Measurements from ENCODE around the gene TMEM9.
"Not testable (repeated sequence)": the region's sequence is repeated elsewhere in the genome, so short reads cannot be mapped to it uniquely, and the experiment has no call there.

Gene TMEM9

GRCh38 chr1:201172999-201173610 is 18.8 kb upstream of the TMEM9 start:
- DNase-seq, result no peak

DNA sequence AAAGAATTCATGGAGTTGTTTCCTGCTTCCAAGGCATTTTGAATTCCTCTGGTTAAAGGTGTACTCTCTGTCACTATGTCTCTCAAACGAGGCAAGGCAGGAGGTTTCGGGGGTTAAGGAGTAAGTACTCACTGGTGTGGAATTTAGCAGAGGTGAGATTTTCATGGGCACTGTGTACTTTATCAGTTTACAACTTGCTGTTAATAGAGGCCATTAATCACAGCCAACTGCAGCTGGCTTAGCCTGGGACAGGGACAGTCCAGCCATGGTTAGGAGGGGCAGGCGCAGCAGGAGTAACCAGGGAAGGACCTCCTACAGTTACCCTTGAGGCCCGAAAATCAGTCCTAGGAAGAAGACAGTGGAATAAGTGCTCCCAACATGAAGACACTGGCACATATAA is 18.1 kb upstream of the TMEM9 start:
- no peak for DNase-seq

GRCh38 chr1:201171063-201172036 is 17.1 kb upstream of the TMEM9 start:
- DNase-seq, result peak; percentile 69

- peak; percentile 77 for DNase-seq
These were observed 16.3 kb upstream of the TMEM9 start for GRCh38 chr1:201170533-201171062.

DNA sequence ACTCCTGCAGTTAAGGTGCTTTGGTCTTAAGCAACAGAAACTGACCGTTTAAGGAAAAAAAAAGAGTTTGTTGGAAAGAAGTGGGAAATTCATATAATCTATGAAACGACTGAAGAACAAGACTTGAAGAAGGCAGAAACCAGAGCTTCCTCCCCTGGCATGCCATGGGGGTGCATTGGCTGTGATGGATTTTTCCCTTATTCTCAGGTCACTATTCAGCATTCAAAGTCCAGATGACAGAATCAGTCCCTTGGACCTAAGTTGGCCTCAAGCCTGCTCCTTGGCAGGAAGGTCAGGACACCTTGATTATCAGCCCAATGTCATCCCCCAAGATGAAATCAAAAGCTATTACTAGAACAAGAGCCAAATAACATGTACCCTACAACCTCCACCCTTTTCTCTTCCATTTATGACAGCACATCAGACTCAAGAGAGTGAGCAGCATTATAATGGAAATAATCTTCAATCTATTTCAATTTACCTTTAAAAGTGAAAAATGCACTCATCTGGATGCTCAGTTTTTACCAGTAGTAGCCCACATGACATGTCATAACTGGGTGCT is 15.8 kb upstream of the TMEM9 start:
- no peak for DNase-seq

- DNase-seq, result no peak
These were observed 14.9 kb upstream of the TMEM9 start for GRCh38 chr1:201169203-201169602.

- no peak for DNase-seq
These were observed 13.0 kb upstream of the TMEM9 start for GRCh38 chr1:201167041-201167991.

DNA sequence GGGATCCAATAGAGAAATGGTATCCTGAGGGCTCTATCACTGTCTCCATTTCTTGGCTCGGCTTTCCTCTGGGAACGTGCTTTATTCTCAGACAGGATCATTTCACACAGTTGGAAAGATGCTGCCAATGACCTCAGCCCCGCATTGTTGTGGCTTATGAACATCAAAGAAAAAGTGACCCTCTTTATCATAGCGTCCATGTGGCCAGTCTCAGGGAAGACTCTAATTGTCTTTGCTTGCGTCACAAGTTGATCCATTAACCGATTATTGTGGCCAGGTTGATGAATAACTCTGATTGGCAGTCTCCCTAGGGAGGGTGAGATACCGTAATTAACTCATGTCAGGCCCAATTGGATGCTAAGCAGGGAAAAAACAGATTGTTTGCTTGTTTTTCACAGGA is 10.4 kb upstream of the TMEM9 start:
- DNase-seq, result no peak

DNA sequence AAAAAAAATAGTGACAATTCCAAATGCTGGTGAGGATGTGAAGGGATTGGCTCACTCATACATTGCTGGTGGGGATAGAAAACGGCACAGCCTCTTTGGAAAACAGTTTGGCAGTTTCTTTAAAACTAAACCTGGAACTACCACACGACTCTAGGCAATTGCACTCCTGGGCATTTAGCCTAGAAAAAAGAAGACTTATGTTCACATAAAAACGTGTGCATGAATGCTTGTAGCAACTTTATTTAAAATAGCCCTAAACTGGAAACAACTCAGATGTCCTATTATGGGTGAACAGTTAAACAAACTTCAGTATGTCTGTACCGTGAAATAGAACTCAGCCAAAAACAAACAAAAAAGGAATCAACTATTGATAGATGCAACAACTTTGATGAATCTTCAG is 9.4 kb upstream of the TMEM9 start:
- no peak for DNase-seq

DNA sequence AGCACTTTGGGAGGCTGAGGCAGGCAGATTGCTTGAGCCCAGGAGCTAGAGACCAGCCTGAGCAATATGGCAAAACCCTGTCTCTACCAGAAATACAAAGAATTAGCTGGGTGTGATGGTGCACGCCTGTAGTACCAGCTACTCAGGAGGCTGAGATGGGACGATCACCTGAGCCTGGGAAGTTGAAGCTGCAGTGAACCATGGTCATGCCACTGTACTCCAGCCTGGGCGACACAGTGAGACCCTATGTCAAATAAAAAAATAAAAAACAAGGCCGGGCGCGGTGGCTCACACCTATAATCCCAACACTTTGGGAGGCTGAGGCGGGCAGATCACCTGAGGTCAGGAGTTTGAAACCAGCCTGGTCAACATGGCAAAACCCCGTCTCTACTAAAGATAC is 8.8 kb upstream of the TMEM9 start:
- not testable (repeated sequence) for DNase-seq

GRCh38 chr1:201157949-201158348 is 3.7 kb upstream of the TMEM9 start:
- no peak for DNase-seq

GRCh38 chr1:201156819-201157218 is 2.5 kb upstream of the TMEM9 start:
- DNase-seq, result no peak

DNA sequence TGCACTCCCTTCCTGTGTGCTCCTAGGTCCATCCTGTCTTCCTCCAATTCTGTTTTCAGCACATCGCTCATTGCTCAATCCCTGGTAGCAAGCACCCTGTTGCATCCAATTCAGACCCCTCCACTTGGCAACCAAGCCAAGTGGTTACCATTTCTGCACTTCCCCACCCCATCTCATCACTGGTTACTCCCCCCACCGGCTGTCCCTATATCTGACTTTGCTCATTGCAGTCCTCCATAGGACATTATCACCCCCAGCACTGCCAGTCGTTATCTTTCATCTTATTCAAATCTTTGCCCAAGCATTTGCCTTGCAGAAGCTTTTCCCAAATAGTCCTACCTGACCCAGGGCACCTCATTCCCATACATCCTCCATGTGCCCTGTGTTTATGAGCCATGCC is 2.1 kb upstream of the TMEM9 start:
- no peak for DNase-seq

GRCh38 chr1:201155354-201155753 is 1.1 kb upstream of the TMEM9 start:
- no peak for DNase-seq

GRCh38 chr1:201153474-201154388 is 543 bp downstream of the TMEM9 start:
- DNase-seq, result no peak

DNA sequence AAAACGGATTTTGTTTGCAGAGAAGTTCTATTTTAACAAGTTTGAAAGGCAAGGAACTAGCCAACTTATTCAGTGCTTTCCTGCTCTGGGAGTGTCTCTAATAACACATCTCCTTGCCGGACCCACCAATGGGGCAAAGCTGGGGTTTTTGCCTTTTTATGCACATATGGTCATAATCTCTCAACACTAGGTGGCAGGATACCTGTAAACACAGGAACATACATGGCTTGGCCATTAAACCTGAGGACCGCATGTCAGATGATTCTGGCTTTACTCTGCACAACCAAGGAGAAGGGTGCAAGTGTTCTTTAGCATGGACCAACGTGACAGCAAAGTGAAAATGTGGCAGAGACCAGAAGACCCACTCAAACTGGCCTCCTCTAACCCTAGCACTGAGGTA is 4.9 kb downstream of the TMEM9 start:
- no peak for DNase-seq

GRCh38 chr1:201147396-201148015 is 6.8 kb downstream of the TMEM9 start:
- no peak for DNase-seq

GRCh38 chr1:201146626-201147390 is 7.5 kb downstream of the TMEM9 start:
- DNase-seq, result no peak

DNA sequence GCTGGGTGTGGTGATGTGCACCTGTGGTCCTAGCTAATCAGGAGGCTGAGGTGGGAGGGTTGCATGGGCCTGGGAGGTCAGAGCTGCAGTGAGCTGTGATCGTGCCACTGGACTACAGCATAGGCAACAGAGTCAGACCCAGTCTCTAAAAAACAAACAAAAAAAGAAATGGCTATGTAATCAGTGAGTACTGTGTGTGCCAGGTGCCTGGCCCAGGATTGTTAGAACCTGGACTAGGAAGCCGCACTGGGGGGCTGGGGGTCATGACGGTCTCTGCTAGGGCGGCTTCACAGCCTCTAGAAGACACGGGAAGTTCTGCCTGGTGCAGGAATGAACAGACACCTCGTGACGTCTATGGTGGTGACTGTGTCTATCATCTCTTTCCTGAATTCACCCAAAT is 8.5 kb downstream of the TMEM9 start:
- DNase-seq, result no peak

- no peak for DNase-seq
These were observed 9.1 kb downstream of the TMEM9 start for GRCh38 chr1:201145132-201145531.
